GM12878 (cell line): ENCODE results near the gene SMARCC1. TPM values are rescaled to one million over a fixed set of nuclear protein-coding genes. Genes with fewer than 3 reads are reported as not detected.

Experiments
- ATAC-seq: fragments of 200-7000 bp; cut with Tn5 transposase; 3 replicates; pipeline ENCODE4 v1.9.1; 2020; ENCODE audit warnings: mild to moderate bottlenecking, moderate library complexity
- BruUV-seq: library from RNA; stranded (reverse); fragments of 400-500 nt; replicated peaks from 2 replicates; lab custom pipeline; 2021; lab: Mats Ljungman, UMichigan
- CTCF ChIA-PET: fragments of 300-600 bp; sonication (Branson Sonifier 250); formaldehyde crosslinking; extraction: SDS; loops from one replicate; lab custom pipeline; 2021; ENCODE audit warnings: inconsistent platforms; lab: Yijun Ruan, JAX
- POLR2A ChIA-PET: fragments of 350-600 bp; formaldehyde crosslinking; extraction: SDS; loops from one replicate; lab custom pipeline; 2021; ENCODE audit warnings: inconsistent platforms; lab: Charles Lee
- RAD21 ChIA-PET: fragments of 300-600 bp; sonication (Branson Sonifier 250); formaldehyde crosslinking; loops from one replicate; lab custom pipeline; 2023; ENCODE audit warnings: antibody characterized with exemption; ENCODE audit not compliant: unreplicated experiment; lab: Charles Lee
- SMC1A ChIA-PET: fragments of 300-600 bp; sonication (Branson Sonifier 250); formaldehyde crosslinking; loops from one replicate; lab custom pipeline; 2023; ENCODE audit not compliant: unreplicated experiment, uncharacterized antibody; lab: Charles Lee
- DNase-seq: peaks from one replicate; pipeline ENCODE4 v3.0.0-alpha.2; 2011; ENCODE audit warnings: low read depth, low spot score
- FAIRE-seq: peaks from 3 replicates; lab custom pipeline; 2011; peaks lifted over from hg19 to GRCh38; lab: Jason Lieb, UNC
- H2AFZ ChIP-seq: 2 replicates; pipeline ENCODE4 v1.6.0; 2011; ENCODE audit warnings: low read depth, low read length, control low read depth; ENCODE audit not compliant: control insufficient read depth
- H3K27ac ChIP-seq: 2 replicates; pipeline ENCODE4 v1.5.1; 2011; ENCODE audit warnings: control low read depth; ENCODE audit not compliant: control insufficient read depth, insufficient read depth
- H3K27me3 ChIP-seq, 2 experiments: replicated peaks in 1 of 2; 2 replicates each; pipeline versions ENCODE4 v1.6.0 to v1.6.1; 2011; ENCODE audit warnings: low read length in 1 of 2; ENCODE audit not compliant: control insufficient read depth in 2 of 2, insufficient read depth in 2 of 2
- H3K36me3 ChIP-seq, 2 experiments: 2 replicates each; pipeline ENCODE4 v1.5.1; 2011; ENCODE audit warnings: low read length in 1 of 2; ENCODE audit not compliant: control insufficient read depth in 2 of 2, insufficient read depth in 2 of 2
- H3K4me1 ChIP-seq: 2 replicates; pipeline ENCODE4 v1.6.1; 2011; ENCODE audit warnings: mild to moderate bottlenecking, low read length, moderate library complexity, mixed read lengths; ENCODE audit not compliant: control insufficient read depth, insufficient read depth
- H3K4me2 ChIP-seq: 2 replicates; pipeline ENCODE4 v1.6.0; 2011; ENCODE audit warnings: control low read depth; ENCODE audit not compliant: control insufficient read depth, insufficient read depth
- H3K4me3 ChIP-seq: fragments of 200-600 bp; sonication (generic); 2 replicates; pipeline ENCODE4 v1.5.1; 2016
- H3K79me2 ChIP-seq: 2 replicates; pipeline ENCODE4 v1.6.0; 2011; ENCODE audit warnings: low read length; ENCODE audit not compliant: control insufficient read depth, insufficient read depth
- H3K9ac ChIP-seq: 2 replicates; pipeline ENCODE4 v1.8.0; 2011; ENCODE audit warnings: low read length, control low read depth, mixed read lengths; ENCODE audit not compliant: control insufficient read depth, insufficient read depth
- H3K9me3 ChIP-seq: replicated peaks from 3 replicates; pipeline ENCODE4 v1.5.1; 2011; ENCODE audit warnings: mild to moderate bottlenecking, low read length; ENCODE audit not compliant: control insufficient read depth, insufficient read depth
- H4K20me1 ChIP-seq: 2 replicates; pipeline ENCODE4 v1.6.0; 2011; ENCODE audit not compliant: control insufficient read depth, insufficient read depth
- BCL11A ChIP-seq: IDR thresholded peaks from 2 replicates; pipeline ENCODE4 v1.6.1; 2011; ENCODE audit warnings: low read depth, low read length
- CBFB ChIP-seq: IDR thresholded peaks from 2 replicates; pipeline ENCODE4 v1.6.1; 2016; ENCODE audit warnings: antibody characterized with exemption, low read depth
- CREM ChIP-seq: IDR thresholded peaks from 2 replicates; pipeline ENCODE4 v1.6.1; 2014; ENCODE audit warnings: antibody characterized with exemption, low read depth
- ESRRA ChIP-seq: IDR thresholded peaks from 2 replicates; pipeline ENCODE4 v1.6.1; 2012; ENCODE audit warnings: mild to moderate bottlenecking, low read length, improper control_type of control experiment
- ETV6 ChIP-seq, 2 experiments: fragments of 450-650 bp in 1 of 2; IDR thresholded peaks in 1 of 2; conservative IDR thresholded peaks in 1 of 2; 2 replicates each; pipeline ENCODE4 v1.6.1; 2014; ENCODE audit warnings: antibody characterized with exemption in 1 of 2, borderline replicate concordance in 1 of 2, low read depth in 1 of 2, mild to moderate bottlenecking in 1 of 2, moderate library complexity in 1 of 2
- GABPA ChIP-seq: IDR thresholded peaks from 2 replicates; pipeline ENCODE4 v1.6.1; 2014; ENCODE audit warnings: antibody characterized with exemption, low read depth, mild to moderate bottlenecking, inconsistent platforms
- HCFC1 ChIP-seq: fragments of 150-350 bp; IDR thresholded peaks from 2 replicates; pipeline ENCODE4 v1.6.1; 2014; ENCODE audit warnings: low read length
- KDM1A ChIP-seq: fragments of 200-600 bp; sonication (generic); IDR thresholded peaks from 2 replicates; pipeline ENCODE4 v1.6.1; 2016; ENCODE audit warnings: borderline replicate concordance
- PBX3 ChIP-seq: IDR thresholded peaks from 2 replicates; pipeline ENCODE4 v1.6.1; 2011; ENCODE audit warnings: mild to moderate bottlenecking, low read depth, low read length, moderate library complexity; ENCODE audit not compliant: insufficient replicate concordance
- RUNX3 ChIP-seq: IDR thresholded peaks from 2 replicates; pipeline ENCODE4 v1.6.1; 2012; ENCODE audit warnings: low read length, inconsistent platforms
- SIN3A ChIP-seq: IDR thresholded peaks from 2 replicates; pipeline ENCODE4 v1.6.1; 2012; ENCODE audit warnings: low read depth, low read length, improper control_type of control experiment
- SUPT20H ChIP-seq: IDR thresholded peaks from 2 replicates; pipeline ENCODE4 v1.6.1; 2011; ENCODE audit warnings: low read depth, mild to moderate bottlenecking, low read length, moderate library complexity, borderline replicate concordance; ENCODE audit not compliant: control insufficient read depth
- ZNF622 ChIP-seq: fragments of 450-650 bp; IDR thresholded peaks from 2 replicates; pipeline ENCODE4 v1.6.1; 2017; ENCODE audit warnings: mild to moderate bottlenecking, inconsistent platforms
- ZZZ3 ChIP-seq: IDR thresholded peaks from 2 replicates; pipeline ENCODE4 v1.6.1; 2011; ENCODE audit warnings: low read depth; ENCODE audit not compliant: control insufficient read depth, insufficient read length
- WGBS: methylation state at CpG from one replicate; pipeline ENCODE4 v1.1.6; 2016; ENCODE audit warnings: low lambda C conversion rate; ENCODE audit not compliant: insufficient replicate concordance, insufficient coverage; ENCODE audit errors: missing lambda C conversion rate; 5-methylcytosine and 5-hydroxymethylcytosine counted together
- in situ Hi-C: fragments of 300-500 bp; cut with MboI; formaldehyde crosslinking; loops from 9 replicates; pipeline ENCODE4 v1.14.3; 2018; ENCODE audit warnings: mixed read lengths
- intact Hi-C: fragments of 100-400 bp; cut with micrococcal nuclease; formaldehyde crosslinking; loops from one replicate; pipeline ENCODE4 v1.14.2; 2022; ENCODE audit not compliant: unreplicated experiment
- polyA plus RNA-seq, 11 experiments: library from polyadenylated mRNA; depleted of rRNA in 4 of 11; unstranded in 6 of 11; stranded (reverse) in 5 of 11; fragments of >200 nt; fragmentation: Nextera tagmentation in 4 of 11; fragmentation: Illumina TruSeq in 1 of 11; extraction: Ambion mirVana in 4 of 11; extraction: Trizol in 1 of 11; gene quantifications; 1 replicate in 1 of 11; 2 replicates in 10 of 11; pipeline versions ENCODE4 v1.2.1 to v1.2.3, GENCODE V29; 2011 to 2016; ENCODE audit warnings: inconsistent platforms in 2 of 11, missing spikeins in 2 of 11, low read depth in 1 of 11
- total RNA-seq, 4 experiments: library from RNA; depleted of rRNA in 3 of 4; stranded (reverse); fragments of >200 nt in 3 of 4; fragmentation: Illumina TruSeq in 1 of 4; extraction: Trizol in 1 of 4; gene quantifications; 2 replicates each; pipeline versions ENCODE4 v1.2.1 to v1.2.3, GENCODE V29; 2013 to 2021
- TF ChIP-seq, protein P1 (sequence below): IDR thresholded peaks from 2 replicates; pipeline ENCODE4 v1.6.1; 2012; ENCODE audit warnings: low read depth, low read length, improper control_type of control experiment
- TF ChIP-seq, protein P2 (sequence below): IDR thresholded peaks from 2 replicates; pipeline ENCODE4 v1.6.1; 2012; ENCODE audit warnings: low read depth, low read length, improper control_type of control experiment
- TF ChIP-seq, protein P3 (sequence below): IDR thresholded peaks from 2 replicates; pipeline ENCODE4 v1.6.1; 2011; ENCODE audit warnings: low read depth, mild to moderate bottlenecking, low read length, moderate library complexity, borderline replicate concordance; ENCODE audit errors: extremely low read depth
- TF ChIP-seq, protein P4 (sequence below), 3 experiments: IDR thresholded peaks in 2 of 3; conservative IDR thresholded peaks in 1 of 3; 2 replicates each; pipeline ENCODE4 v1.5.1; 2011; ENCODE audit warnings: low read depth in 3 of 3, low read length in 3 of 3, mild to moderate bottlenecking in 3 of 3, control low read depth in 2 of 3, moderate library complexity in 2 of 3, inconsistent platforms in 1 of 3, mixed read lengths in 1 of 3; ENCODE audit not compliant: control insufficient read depth in 2 of 3, insufficient read depth in 1 of 3; ENCODE audit errors: extremely low read depth in 1 of 3

SMARCC1 gene
- total and polyA plus RNA-seq, 10 of the 15 experiments (the other 5 are each of a cell fraction or from before 2014, with no cell fraction given): 26.6 to 147 (median 57.1) TPM

- TF ChIP-seq, protein P1, sequence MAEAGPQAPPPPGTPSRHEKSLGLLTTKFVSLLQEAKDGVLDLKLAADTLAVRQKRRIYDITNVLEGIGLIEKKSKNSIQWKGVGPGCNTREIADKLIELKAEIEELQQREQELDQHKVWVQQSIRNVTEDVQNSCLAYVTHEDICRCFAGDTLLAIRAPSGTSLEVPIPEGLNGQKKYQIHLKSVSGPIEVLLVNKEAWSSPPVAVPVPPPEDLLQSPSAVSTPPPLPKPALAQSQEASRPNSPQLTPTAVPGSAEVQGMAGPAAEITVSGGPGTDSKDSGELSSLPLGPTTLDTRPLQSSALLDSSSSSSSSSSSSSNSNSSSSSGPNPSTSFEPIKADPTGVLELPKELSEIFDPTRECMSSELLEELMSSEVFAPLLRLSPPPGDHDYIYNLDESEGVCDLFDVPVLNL: no peak
- no peak for TF ChIP-seq ZNF622
- no peak for TF ChIP-seq GABPA
- TF ChIP-seq BCL11A: no peak
- TF ChIP-seq KDM1A: no peak
- no peak for TF ChIP-seq CREM
- TF ChIP-seq HCFC1: no peak
- TF ChIP-seq, protein P2, sequence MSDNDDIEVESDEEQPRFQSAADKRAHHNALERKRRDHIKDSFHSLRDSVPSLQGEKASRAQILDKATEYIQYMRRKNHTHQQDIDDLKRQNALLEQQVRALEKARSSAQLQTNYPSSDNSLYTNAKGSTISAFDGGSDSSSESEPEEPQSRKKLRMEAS: no peak
- TF ChIP-seq ZZZ3: no peak
- no peak for TF ChIP-seq CBFB
- TF ChIP-seq ETV6 (conservative IDR thresholded peaks at IDR 0.05 in 1 of 2, IDR thresholded peaks at IDR 0.05 in 1 of 2; ENCODE audit: borderline replicate concordance in 1 of 2, low read depth in 1 of 2): no peak
These were observed 23.2 kb downstream of the SMARCC1 start (continued) for GRCh38 chr3:47758261-47759025.

- ChIA-PET CTCF (interaction anchor here (0.6 to 0.8 kb wide), 2 partner anchors 20 to 85 kb away, joined by 3 to 4 read pairs; no protein-coding TSS in a partner anchor), RAD21 (no interaction called here), POLR2A (interaction anchor here (1.2 kb wide), 1 partner anchor 9 kb away, joined by 3 read pairs; no protein-coding TSS in a partner anchor), SMC1A (interaction anchor here (1.0 to 2.0 kb wide), 3 partner anchors 10 to 26 kb away, joined by 3 to 5 read pairs (median 4); no protein-coding TSS in a partner anchor)
- WGBS: 98% methylated on average over 3 of the region's 3 CpGs
- Histone ChIP-seq H4K20me1 (no peaks in the 10 kb centered on the region), H3K27ac (no peak overlapping the region), H3K9me3 (no peaks in the 10 kb centered on the region), H2AFZ (no peak overlapping the region), H3K79me2 (peaks cover 39% of the 10 kb centered on the region), H3K27me3 (no peaks in the 10 kb centered on the region), H3K9ac (no peak overlapping the region), H3K4me3 (no peak overlapping the region), H3K36me3 (peaks cover 3 to 17% of the 10 kb centered on the region in 2 experiments), H3K4me2 (no peak overlapping the region), H3K4me1 (peaks cover 3% of the 10 kb centered on the region; the same call in 1 of the 2 replicates)
- no peak for ATAC-seq
- no peak for FAIRE-seq
- in situ Hi-C loops (no loop called here), intact Hi-C loops (no loop called here)
- BruUV-seq: no TSS peak
- DNase-seq: no peak
- TF ChIP-seq, protein P3, sequence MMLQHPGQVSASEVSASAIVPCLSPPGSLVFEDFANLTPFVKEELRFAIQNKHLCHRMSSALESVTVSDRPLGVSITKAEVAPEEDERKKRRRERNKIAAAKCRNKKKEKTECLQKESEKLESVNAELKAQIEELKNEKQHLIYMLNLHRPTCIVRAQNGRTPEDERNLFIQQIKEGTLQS: no peak
- TF ChIP-seq, protein P4, sequence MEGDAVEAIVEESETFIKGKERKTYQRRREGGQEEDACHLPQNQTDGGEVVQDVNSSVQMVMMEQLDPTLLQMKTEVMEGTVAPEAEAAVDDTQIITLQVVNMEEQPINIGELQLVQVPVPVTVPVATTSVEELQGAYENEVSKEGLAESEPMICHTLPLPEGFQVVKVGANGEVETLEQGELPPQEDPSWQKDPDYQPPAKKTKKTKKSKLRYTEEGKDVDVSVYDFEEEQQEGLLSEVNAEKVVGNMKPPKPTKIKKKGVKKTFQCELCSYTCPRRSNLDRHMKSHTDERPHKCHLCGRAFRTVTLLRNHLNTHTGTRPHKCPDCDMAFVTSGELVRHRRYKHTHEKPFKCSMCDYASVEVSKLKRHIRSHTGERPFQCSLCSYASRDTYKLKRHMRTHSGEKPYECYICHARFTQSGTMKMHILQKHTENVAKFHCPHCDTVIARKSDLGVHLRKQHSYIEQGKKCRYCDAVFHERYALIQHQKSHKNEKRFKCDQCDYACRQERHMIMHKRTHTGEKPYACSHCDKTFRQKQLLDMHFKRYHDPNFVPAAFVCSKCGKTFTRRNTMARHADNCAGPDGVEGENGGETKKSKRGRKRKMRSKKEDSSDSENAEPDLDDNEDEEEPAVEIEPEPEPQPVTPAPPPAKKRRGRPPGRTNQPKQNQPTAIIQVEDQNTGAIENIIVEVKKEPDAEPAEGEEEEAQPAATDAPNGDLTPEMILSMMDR (IDR thresholded peaks at IDR 0.05 in 2 of 3, conservative IDR thresholded peaks at IDR 0.05 in 1 of 3; ENCODE audit: control insufficient read depth in 2 of 3, extremely low read depth in 1 of 3, insufficient read depth in 1 of 3, low read depth in 3 of 3, low read length in 3 of 3): no peak
- TF ChIP-seq SIN3A (no peak), RUNX3 (no peak), HCFC1 (no peak), PBX3 (no peak), SUPT20H (no peak), ESRRA (no peak)
These were observed 29.0 kb downstream of the SMARCC1 start for GRCh38 chr3:47752716-47753115.
